ENCODE results near the gene FRMD4B.

- TF ChIP-seq POLR2A (IDR thresholded peaks at IDR 0.05) (no peak), CTCF (IDR thresholded peaks at IDR 0.05) (no peak)
These were observed 66.2 kb downstream of the FRMD4B start for GRCh38 chr3:69319652-69320051.
